Measurements from ENCODE around the gene P2RY12. TPM values are rescaled to one million over a fixed set of nuclear protein-coding genes. Genes with fewer than 3 reads are reported as not detected.

P2RY12 gene
- total RNA-seq, 2 donors from 2014 or later: not detected

DNA sequence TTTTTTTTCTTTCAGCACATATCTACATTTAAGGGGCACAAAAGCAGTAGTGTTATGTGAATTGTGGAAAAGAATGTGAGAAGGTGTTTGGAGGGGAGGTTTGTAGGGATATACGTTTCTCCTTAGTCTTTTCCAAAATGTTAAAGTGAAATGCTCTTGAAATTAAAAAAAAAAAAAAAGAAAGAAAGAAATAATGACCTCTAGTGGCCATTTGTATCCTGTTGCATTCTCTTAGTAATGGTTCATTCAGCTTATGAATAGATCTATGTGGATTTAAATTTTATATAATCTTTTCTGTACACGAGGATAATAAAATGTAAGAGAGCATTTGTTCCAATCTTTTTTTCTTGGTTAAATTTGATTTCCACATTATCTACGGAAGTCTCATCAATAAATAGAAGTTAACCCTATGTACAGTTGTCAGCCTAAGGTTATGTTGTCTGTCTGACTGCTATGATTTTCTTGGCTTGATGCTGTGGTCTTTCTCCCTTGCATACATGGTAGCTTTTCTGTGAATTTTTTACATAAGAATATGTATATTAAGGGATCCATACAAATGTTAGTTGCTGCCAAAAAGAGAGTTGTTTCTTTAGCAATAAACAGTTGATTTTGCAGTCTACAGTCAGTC is 56.9 kb downstream of the P2RY12 start:
- H3K27me3 Mint-ChIP-seq (ENCODE audit: insufficient read depth): no peaks in the 10 kb centered on the region
- H3K36me3 ChIP-seq (ENCODE audit: control insufficient read depth, insufficient read depth, low read length): no peaks in the 10 kb centered on the region
- no peak overlapping the region for H3K4me3 Mint-ChIP-seq
- H3K4me3 ChIP-seq (ENCODE audit: low read length): no peak overlapping the region
- no peaks in the 10 kb centered on the region for H3K27me3 ChIP-seq (ENCODE audit: control insufficient read depth, insufficient read depth, low read length, poor library complexity, severe bottlenecking)
- H3K9ac ChIP-seq (ENCODE audit: extremely low read depth, low read length, poor library complexity, severe bottlenecking): no peak overlapping the region
- no peaks in the 10 kb centered on the region for H3K9me3 Mint-ChIP-seq
- TF ChIP-seq CTCF (conservative IDR thresholded peaks at IDR 0.05): peak; percentile 87
- H3K4me1 Mint-ChIP-seq: no peaks in the 10 kb centered on the region
- H3K27ac Mint-ChIP-seq: no peak overlapping the region
- no peaks in the 10 kb centered on the region for H3K4me1 ChIP-seq (ENCODE audit: control insufficient read depth, insufficient read depth, low read length)
- H3K27ac ChIP-seq (ENCODE audit: low read depth, low read length): no peak overlapping the region
- no peaks in the 10 kb centered on the region for H3K36me3 Mint-ChIP-seq (ENCODE audit: low read depth)
- H3K9me3 ChIP-seq (ENCODE audit: control insufficient read depth, low read length): no peaks in the 10 kb centered on the region
- no peak for DNase-seq
- 60 to 65% methylated on average over 1 to 2 of the region's 3 CpGs for whole genome bisulfite sequencing, 2 experiments (ENCODE audit: insufficient coverage in 1 of 2, insufficient read length in 1 of 2)

DNA sequence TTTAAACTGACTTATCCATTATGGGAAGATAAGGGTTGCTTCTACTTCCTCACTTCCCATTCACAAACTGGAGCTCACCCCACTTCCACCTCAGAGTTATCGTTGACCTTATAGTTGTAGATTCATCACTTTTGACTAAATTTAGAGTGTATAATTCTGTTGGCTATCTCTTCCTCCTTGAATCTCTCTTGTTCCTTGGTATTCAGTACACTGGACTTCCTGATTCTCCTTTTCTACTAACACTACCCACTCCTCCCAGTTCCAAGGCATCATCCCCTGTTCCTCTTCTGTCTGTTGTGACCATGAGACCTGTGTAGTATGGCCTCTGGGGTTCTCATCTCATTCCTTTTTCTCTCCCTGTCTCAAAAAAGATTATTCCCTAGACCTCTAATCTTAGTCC is 62.0 kb downstream of the P2RY12 start:
- peaks cover 9% of the 10 kb centered on the region for H3K4me1 Mint-ChIP-seq
- no peaks in the 10 kb centered on the region for H3K9me3 ChIP-seq (ENCODE audit: control insufficient read depth, low read length)

DNA sequence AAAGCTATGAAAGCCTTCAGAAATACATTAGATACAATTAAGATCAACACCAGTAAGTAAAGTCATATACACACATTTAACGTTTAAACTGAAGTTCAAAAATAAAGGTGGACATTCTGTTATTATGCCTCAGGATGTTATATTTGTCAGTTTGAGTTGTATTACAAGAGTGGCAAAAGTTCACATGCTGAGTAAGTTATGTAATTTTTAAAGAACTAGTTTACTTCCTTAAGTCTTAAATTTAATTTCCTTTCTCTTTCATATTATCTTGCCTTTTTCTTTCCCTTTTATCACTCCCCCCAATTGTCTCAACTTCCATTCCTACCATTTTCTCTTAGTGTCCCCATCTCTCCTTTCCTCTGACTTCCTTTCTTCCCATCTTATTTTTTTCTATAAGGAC is 63.0 kb downstream of the P2RY12 start:
- no peaks in the 10 kb centered on the region for H3K36me3 ChIP-seq (ENCODE audit: control insufficient read depth, insufficient read depth, low read length)
- WGBS, 2 experiments (ENCODE audit: insufficient coverage in 1 of 2, insufficient read length in 1 of 2): 100% methylated on average over 1 of the region's 1 CpG; no CpG with 5 or more reads in 1 of the 2 experiments
- H3K27me3 ChIP-seq (ENCODE audit: control insufficient read depth, insufficient read depth, low read length, poor library complexity, severe bottlenecking): no peaks in the 10 kb centered on the region
- H3K27ac Mint-ChIP-seq: no peak overlapping the region
- H3K4me1 Mint-ChIP-seq: peaks cover 13% of the 10 kb centered on the region
- no peaks in the 10 kb centered on the region for H3K9me3 Mint-ChIP-seq
- H3K4me3 ChIP-seq (ENCODE audit: low read length): no peak overlapping the region
- H3K9me3 ChIP-seq (ENCODE audit: control insufficient read depth, low read length): no peaks in the 10 kb centered on the region
- H3K4me3 Mint-ChIP-seq: no peak overlapping the region
- H3K27ac ChIP-seq (ENCODE audit: low read depth, low read length): no peak overlapping the region
- no peak overlapping the region for H3K9ac ChIP-seq (ENCODE audit: extremely low read depth, low read length, poor library complexity, severe bottlenecking)
- TF ChIP-seq CTCF (conservative IDR thresholded peaks at IDR 0.05): no peak
- DNase-seq: no peak
- H3K36me3 Mint-ChIP-seq (ENCODE audit: low read depth): no peaks in the 10 kb centered on the region
- no peaks in the 10 kb centered on the region for H3K27me3 Mint-ChIP-seq (ENCODE audit: insufficient read depth)
- no peaks in the 10 kb centered on the region for H3K4me1 ChIP-seq (ENCODE audit: control insufficient read depth, insufficient read depth, low read length)

More for the DNA sequence above, 62.0 kb downstream of the P2RY12 start:
- Mint-ChIP-seq H3K9me3 (no peaks in the 10 kb centered on the region), H3K27ac (no peak overlapping the region), H3K27me3 (ENCODE audit: insufficient read depth) (no peaks in the 10 kb centered on the region), H3K4me3 (no peak overlapping the region), H3K36me3 (ENCODE audit: low read depth) (no peaks in the 10 kb centered on the region)
- Histone ChIP-seq H3K36me3 (ENCODE audit: control insufficient read depth, insufficient read depth, low read length) (no peaks in the 10 kb centered on the region), H3K27me3 (ENCODE audit: control insufficient read depth, insufficient read depth, low read length, poor library complexity, severe bottlenecking) (no peaks in the 10 kb centered on the region), H3K4me1 (ENCODE audit: control insufficient read depth, insufficient read depth, low read length) (no peaks in the 10 kb centered on the region), H3K27ac (ENCODE audit: low read depth, low read length) (no peak overlapping the region), H3K9ac (ENCODE audit: extremely low read depth, low read length, poor library complexity, severe bottlenecking) (no peak overlapping the region), H3K4me3 (ENCODE audit: low read length) (no peak overlapping the region)
- no peak for DNase-seq
- no peak for TF ChIP-seq CTCF (conservative IDR thresholded peaks at IDR 0.05)
- 100% methylated on average over 1 of the region's 1 CpG; no CpG with 5 or more reads in 1 of the 2 experiments for WGBS, 2 experiments (ENCODE audit: insufficient coverage in 1 of 2, insufficient read length in 1 of 2)

Data from endodermal cell (in vitro differentiated cells).